Body of pancreas (tissue), 4 donors: ENCODE data around the gene SAMHD1.

Experiments used
- POLR2A ChIP-seq, 3 donors: fragments of 450-650 bp; IDR thresholded peaks; one replicate each; pipeline ENCODE4 v1.6.1; 2016; ENCODE audit warnings: antibody characterized with exemption in 3 of 3, mild to moderate bottlenecking in 2 of 3
- TF ChIP-seq, protein P1 (sequence below), 7 experiments: fragments of 450-650 bp in 4 of 7; fragments of 200-600 bp in 3 of 7; sonication (generic) in 3 of 7; IDR thresholded peaks; one replicate each; pipeline ENCODE4 v1.5.1; 2016 to 2019; ENCODE audit warnings: antibody characterized with exemption in 7 of 7

DNA sequence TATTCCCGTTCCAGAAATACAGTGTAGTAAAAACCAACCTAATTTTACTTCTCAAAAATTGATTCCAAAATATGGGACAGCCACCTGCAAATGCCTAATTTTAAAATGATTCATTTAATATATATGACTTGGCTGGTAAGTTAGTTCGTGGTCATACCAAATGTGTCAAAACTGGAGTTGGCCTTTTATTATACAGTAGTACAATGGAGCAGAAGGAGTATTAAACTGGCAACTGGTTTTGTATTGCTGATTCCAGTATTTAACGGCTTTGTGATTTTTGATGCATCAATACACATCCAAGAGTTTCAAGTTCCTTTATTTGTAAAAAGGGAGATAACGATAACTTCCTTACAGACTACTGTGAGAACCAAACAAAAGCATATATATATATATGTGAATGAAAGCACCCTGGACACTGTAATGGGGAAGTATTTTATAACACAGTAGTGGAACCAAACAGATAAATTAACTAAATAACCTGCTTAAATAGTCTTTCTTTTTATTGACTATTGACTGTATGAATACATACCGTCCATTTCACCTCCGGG is 24.8 kb downstream of the SAMHD1 start:
- TF ChIP-seq, protein P1, sequence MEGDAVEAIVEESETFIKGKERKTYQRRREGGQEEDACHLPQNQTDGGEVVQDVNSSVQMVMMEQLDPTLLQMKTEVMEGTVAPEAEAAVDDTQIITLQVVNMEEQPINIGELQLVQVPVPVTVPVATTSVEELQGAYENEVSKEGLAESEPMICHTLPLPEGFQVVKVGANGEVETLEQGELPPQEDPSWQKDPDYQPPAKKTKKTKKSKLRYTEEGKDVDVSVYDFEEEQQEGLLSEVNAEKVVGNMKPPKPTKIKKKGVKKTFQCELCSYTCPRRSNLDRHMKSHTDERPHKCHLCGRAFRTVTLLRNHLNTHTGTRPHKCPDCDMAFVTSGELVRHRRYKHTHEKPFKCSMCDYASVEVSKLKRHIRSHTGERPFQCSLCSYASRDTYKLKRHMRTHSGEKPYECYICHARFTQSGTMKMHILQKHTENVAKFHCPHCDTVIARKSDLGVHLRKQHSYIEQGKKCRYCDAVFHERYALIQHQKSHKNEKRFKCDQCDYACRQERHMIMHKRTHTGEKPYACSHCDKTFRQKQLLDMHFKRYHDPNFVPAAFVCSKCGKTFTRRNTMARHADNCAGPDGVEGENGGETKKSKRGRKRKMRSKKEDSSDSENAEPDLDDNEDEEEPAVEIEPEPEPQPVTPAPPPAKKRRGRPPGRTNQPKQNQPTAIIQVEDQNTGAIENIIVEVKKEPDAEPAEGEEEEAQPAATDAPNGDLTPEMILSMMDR (IDR thresholded peaks at IDR 0.05), result no peak
- no peak for TF ChIP-seq POLR2A (IDR thresholded peaks at IDR 0.05)
